GM23338 (cell line): Measurements from ENCODE around the gene LORICRIN. TPM values are rescaled to one million over a fixed set of nuclear protein-coding genes. Genes with fewer than 3 reads are reported as not detected.

Experiments used
- ATAC-seq: fragments of 200-7000 bp; cut with Tn5 transposase; 3 replicates; pipeline ENCODE4 v1.9.1; 2020
- DNase-seq: peaks from one replicate; pipeline ENCODE4 v3.0.0-alpha.2; 2015; ENCODE audit warnings: low spot score
- H2AFZ ChIP-seq: fragments of 200-600 bp; sonication (generic); 2 replicates; pipeline ENCODE4 v1.8.0; 2016; ENCODE audit warnings: antibody characterized with exemption, mild to moderate bottlenecking, moderate library complexity
- H3F3A ChIP-seq: fragments of 200-600 bp; sonication (generic); replicated peaks from 2 replicates; pipeline ENCODE4 v1.8.0; 2017; ENCODE audit warnings: antibody characterized with exemption, mixed run types, low read depth
- H3K27ac ChIP-seq: fragments of 200-600 bp; sonication (generic); 2 replicates; pipeline ENCODE4 v1.6.1; 2016; ENCODE audit warnings: low read depth
- H3K27me3 ChIP-seq: fragments of 200-600 bp; sonication (generic); 2 replicates; pipeline ENCODE4 v1.8.0; 2016; ENCODE audit warnings: mild to moderate bottlenecking, mixed run types, moderate library complexity; ENCODE audit not compliant: insufficient read depth
- H3K36me3 ChIP-seq: fragments of 200-600 bp; sonication (generic); 2 replicates; pipeline ENCODE4 v1.8.0; 2016; ENCODE audit warnings: mild to moderate bottlenecking; ENCODE audit not compliant: insufficient read depth
- H3K4me1 ChIP-seq: fragments of 200-600 bp; sonication (generic); 2 replicates; pipeline ENCODE4 v1.8.0; 2016; ENCODE audit warnings: mild to moderate bottlenecking, moderate library complexity; ENCODE audit not compliant: insufficient read depth
- H3K4me2 ChIP-seq: fragments of 200-600 bp; sonication (generic); 2 replicates; pipeline ENCODE4 v1.7.1; 2017; ENCODE audit warnings: mixed run types
- H3K4me3 ChIP-seq: fragments of 200-600 bp; sonication (generic); 2 replicates; pipeline ENCODE4 v1.6.1; 2016; ENCODE audit warnings: mixed run types
- H3K79me2 ChIP-seq: fragments of 200-600 bp; sonication (generic); replicated peaks from 2 replicates; pipeline ENCODE4 v1.8.0; 2017; ENCODE audit warnings: mild to moderate bottlenecking; ENCODE audit not compliant: insufficient read depth
- H3K9me2 ChIP-seq: fragments of 200-600 bp; sonication (generic); 2 replicates; pipeline ENCODE4 v1.8.0; 2017; ENCODE audit not compliant: insufficient read depth
- H4K20me1 ChIP-seq: fragments of 200-600 bp; sonication (generic); replicated peaks from 2 replicates; pipeline ENCODE4 v1.8.0; 2017; ENCODE audit warnings: mild to moderate bottlenecking; ENCODE audit not compliant: insufficient read depth
- H3K27ac Mint-ChIP-seq: 2 replicates; pipeline ENCODE4 v1.8.0; 2020; ENCODE audit warnings: inconsistent platforms, mild to moderate bottlenecking, moderate library complexity, mixed read lengths
- H3K27me3 Mint-ChIP-seq: 3 replicates; pipeline ENCODE4 v1.8.0; 2022; ENCODE audit warnings: low read depth, mild to moderate bottlenecking, moderate library complexity, mixed read lengths, inconsistent platforms; ENCODE audit not compliant: insufficient read depth, poor library complexity
- H3K36me3 Mint-ChIP-seq: 3 replicates; pipeline ENCODE4 v1.8.0; 2021; ENCODE audit warnings: low read depth, mild to moderate bottlenecking, inconsistent platforms, moderate library complexity, mixed read lengths
- H3K4me1 Mint-ChIP-seq: 3 replicates; pipeline ENCODE4 v1.8.0; 2020; ENCODE audit warnings: mild to moderate bottlenecking, inconsistent platforms, mixed read lengths
- H3K4me3 Mint-ChIP-seq: 3 replicates; pipeline ENCODE4 v1.8.0; 2021; ENCODE audit warnings: moderate library complexity, mild to moderate bottlenecking, inconsistent platforms, mixed read lengths
- H3K9me3 Mint-ChIP-seq: 3 replicates; pipeline ENCODE4 v1.8.0; 2020; ENCODE audit warnings: moderate library complexity, mild to moderate bottlenecking, inconsistent platforms, mixed read lengths
- CREB1 ChIP-seq: fragments of 250-450 bp; sonication (Bioruptor Pico); IDR thresholded peaks from 2 replicates; pipeline ENCODE4 v1.5.0; 2020; ENCODE audit warnings: low read depth, mild to moderate bottlenecking, moderate library complexity
- CTCF ChIP-seq, 2 experiments: fragments of 200-600 bp in 1 of 2; sonication (generic) in 1 of 2; conservative IDR thresholded peaks; 2 replicates each; pipeline versions ENCODE4 v1.5.1 to v1.6.1; 2016 to 2017; ENCODE audit warnings: antibody characterized with exemption in 2 of 2, low read depth in 2 of 2, mild to moderate bottlenecking in 2 of 2, moderate library complexity in 1 of 2
- ETS1 ChIP-seq: IDR thresholded peaks from 2 replicates; pipeline ENCODE4 v1.6.1; 2016; ENCODE audit warnings: antibody characterized with exemption
- EZH2phosphoT487 ChIP-seq: fragments of 200-600 bp; sonication (generic); IDR thresholded peaks from one replicate; pipeline ENCODE4 v1.8.1; 2018; ENCODE audit warnings: antibody characterized with exemption; ENCODE audit not compliant: unreplicated experiment
- NANOG ChIP-seq: IDR thresholded peaks from 2 replicates; pipeline ENCODE4 v1.6.1; 2016; ENCODE audit warnings: antibody characterized with exemption, borderline replicate concordance
- POLR2AphosphoS5 ChIP-seq: IDR thresholded peaks from 2 replicates; pipeline ENCODE4 v1.6.1; 2016; ENCODE audit warnings: antibody characterized with exemption, low read depth
- REST ChIP-seq: IDR thresholded peaks from one replicate; pipeline ENCODE4 v1.6.1; 2018; ENCODE audit warnings: antibody characterized with exemption; ENCODE audit not compliant: unreplicated experiment
- STAT1 ChIP-seq: IDR thresholded peaks from one replicate; pipeline ENCODE4 v1.6.1; 2016; ENCODE audit warnings: antibody characterized with exemption; ENCODE audit not compliant: unreplicated experiment
- ZNF331 ChIP-seq: fragments of 250-450 bp; sonication (Bioruptor Pico); IDR thresholded peaks from 2 replicates; pipeline ENCODE4 v1.5.0; 2020; ENCODE audit warnings: low read depth, mild to moderate bottlenecking, moderate library complexity
- polyA plus RNA-seq: library from polyadenylated mRNA; unstranded; fragments of >200 nt; fragmentation: Nextera tagmentation; extraction: Ambion mirVana; gene quantifications from 2 replicates; pipeline ENCODE4 v1.2.1, GENCODE V29; 2016
- total RNA-seq: library from RNA; depleted of rRNA; stranded (reverse); fragments of >200 nt; shearing (Covaris generic); gene quantifications from 2 replicates; pipeline ENCODE4 v1.2.3, GENCODE V29; 2014

LORICRIN gene
- total and polyA plus RNA-seq, 2 experiments from 2014 or later = 0.23 TPM; not detected in 1

- no peak for TF ChIP-seq CTCF (conservative IDR thresholded peaks at IDR 0.05; ENCODE audit: low read depth in 2 of 2)
- no peak for TF ChIP-seq CREB1 (CRISPR knock-in tag)
- no peak for TF ChIP-seq ETS1
- no peak for TF ChIP-seq ZNF331 (CRISPR knock-in tag)
- no peak for TF ChIP-seq STAT1
- no peak for TF ChIP-seq NANOG
Measured at GRCh38 chr1:153231785-153232184, 27.7 kb upstream of the LORICRIN start (continued).

- DNase-seq = no peak
- H3K27ac Mint-ChIP-seq = no peak overlapping the region
- no peak for ATAC-seq
- no peak for TF ChIP-seq REST
- no peak for TF ChIP-seq NANOG
- no peak for TF ChIP-seq CTCF (conservative IDR thresholded peaks at IDR 0.05; ENCODE audit: low read depth in 2 of 2)
- TF ChIP-seq EZH2phosphoT487 = no peak
- TF ChIP-seq POLR2AphosphoS5 = no peak
- no peak overlapping the region for H3K4me2 ChIP-seq
- peaks cover 2% of the 10 kb centered on the region for H3K27me3 Mint-ChIP-seq
- H3K4me3 ChIP-seq = no peak overlapping the region
- H3K27me3 ChIP-seq = no peaks in the 10 kb centered on the region
- H3K79me2 ChIP-seq = no peaks in the 10 kb centered on the region
- H3K4me1 ChIP-seq = no peaks in the 10 kb centered on the region
- H3K9me3 Mint-ChIP-seq = no peaks in the 10 kb centered on the region; the same call in 1 of the 3 replicates
- no peaks in the 10 kb centered on the region for H4K20me1 ChIP-seq
- H3K36me3 ChIP-seq = no peaks in the 10 kb centered on the region
- no peaks in the 10 kb centered on the region for H3K4me1 Mint-ChIP-seq
- H3K4me3 Mint-ChIP-seq = no peak overlapping the region
- no peak overlapping the region for H2AFZ ChIP-seq
- no peaks in the 10 kb centered on the region for H3K9me2 ChIP-seq
- no peaks in the 10 kb centered on the region for H3K36me3 Mint-ChIP-seq
- H3F3A ChIP-seq = no peaks in the 10 kb centered on the region
- H3K27ac ChIP-seq = no peak overlapping the region
Measured at GRCh38 chr1:153232553-153232952, 26.9 kb upstream of the LORICRIN start.
